HG03565 (cell line): ENCODE data around the gene EYS.
A peak's percentile ranks its signal among the peaks of the same experiment; 100 is the strongest.

Experiments used
- ATAC-seq: cut with Tn5 transposase; IDR thresholded peaks from one replicate; pipeline ENCODE4 v1.9.1; 2021; ENCODE audit warnings: mild to moderate bottlenecking, moderate library complexity; ENCODE audit not compliant: unreplicated experiment

The EYS gene

GRCh38 chr6:64680446-64680845 lies 1026.6 kb downstream of the EYS start:
- ATAC-seq = no peak

GRCh38 chr6:64679416-64679815 lies 1027.6 kb downstream of the EYS start:
- no peak for ATAC-seq

DNA sequence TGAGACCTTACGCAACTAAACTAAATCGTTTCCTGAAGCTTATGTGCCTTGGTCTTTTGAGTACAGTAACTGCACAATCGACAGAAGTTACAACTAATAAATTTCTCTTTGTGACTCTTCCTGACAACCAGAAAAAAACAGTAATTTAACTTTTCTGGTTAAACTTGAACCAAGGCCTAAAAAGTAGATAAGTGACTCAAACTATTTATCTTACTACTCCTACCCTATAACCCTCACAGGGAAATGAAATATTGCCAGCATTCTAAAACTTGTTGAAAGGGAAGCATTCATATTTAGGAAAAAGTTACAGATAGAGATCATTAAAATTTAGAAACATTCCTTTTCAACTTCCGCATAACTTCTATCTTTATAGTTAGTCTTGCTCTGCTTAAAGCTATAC lies 1034.4 kb downstream of the EYS start:
- ATAC-seq = no peak

GRCh38 chr6:64672131-64672530 lies 1034.9 kb downstream of the EYS start:
- no peak for ATAC-seq

GRCh38 chr6:64665137-64665536 lies 1041.9 kb downstream of the EYS start:
- ATAC-seq = no peak

DNA sequence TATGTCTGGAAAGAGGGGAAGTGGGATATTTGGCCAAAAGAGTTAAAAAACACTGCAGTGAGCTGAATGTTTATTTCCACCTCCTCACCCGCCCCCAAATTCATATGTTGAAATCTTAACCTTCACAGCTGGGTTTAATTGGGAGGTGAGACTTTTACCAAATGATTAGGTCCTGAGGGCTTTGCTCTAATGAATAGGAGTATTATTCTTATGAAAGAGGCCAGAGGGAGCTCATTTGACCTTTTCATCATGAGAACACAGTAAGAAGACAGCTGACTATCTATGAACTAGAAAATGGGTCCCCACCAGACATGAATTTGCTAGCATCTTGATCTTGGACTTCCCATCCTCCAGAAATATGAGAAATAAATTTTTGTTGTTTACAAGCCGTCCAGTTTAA lies 1042.5 kb downstream of the EYS start:
- ATAC-seq = no peak

- no peak for ATAC-seq
Observed at GRCh38 chr6:64644024-64644423, 1063.0 kb downstream of the EYS start.

DNA sequence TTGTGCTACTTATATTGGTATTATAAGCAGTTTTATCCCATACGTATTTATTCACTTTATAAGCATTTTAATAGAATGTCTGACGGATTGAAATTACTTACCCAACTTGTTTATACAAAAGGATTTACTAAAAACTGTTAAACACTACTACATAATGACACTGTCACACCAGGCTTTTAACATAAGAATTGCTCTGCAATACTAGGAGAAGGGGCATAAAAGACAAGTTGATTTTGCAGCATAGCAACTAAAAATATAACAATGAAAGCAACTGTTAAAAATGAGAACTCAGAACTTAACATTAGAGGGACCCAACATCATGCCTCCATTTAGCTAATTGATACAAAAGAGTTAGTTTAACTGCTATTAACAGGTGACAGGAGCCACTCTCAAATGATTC lies 1076.1 kb downstream of the EYS start:
- no peak for ATAC-seq

DNA sequence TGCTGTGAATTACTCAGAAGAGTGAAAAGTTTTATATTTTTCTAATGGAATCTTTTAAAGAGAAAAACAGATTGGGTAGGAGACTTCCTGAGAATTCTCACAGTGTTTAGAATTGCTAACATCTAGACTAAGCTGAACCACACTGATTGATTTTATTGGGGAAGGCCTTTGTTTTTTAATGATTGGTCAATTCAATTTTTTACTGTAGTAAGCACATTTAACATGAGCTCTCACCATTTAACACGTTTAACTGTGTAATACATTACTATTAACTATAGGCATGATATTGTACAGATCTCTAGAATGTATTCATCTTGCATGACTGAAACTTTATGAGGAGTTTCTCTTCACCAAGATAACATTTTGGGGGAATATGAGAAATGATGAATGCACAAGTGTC lies 1084.1 kb downstream of the EYS start:
- ATAC-seq = no peak

- no peak for ATAC-seq
Observed at GRCh38 chr6:64602993-64603392, 1104.0 kb downstream of the EYS start.

- no peak for ATAC-seq
Observed at GRCh38 chr6:64591676-64592036, 1115.4 kb downstream of the EYS start.

DNA sequence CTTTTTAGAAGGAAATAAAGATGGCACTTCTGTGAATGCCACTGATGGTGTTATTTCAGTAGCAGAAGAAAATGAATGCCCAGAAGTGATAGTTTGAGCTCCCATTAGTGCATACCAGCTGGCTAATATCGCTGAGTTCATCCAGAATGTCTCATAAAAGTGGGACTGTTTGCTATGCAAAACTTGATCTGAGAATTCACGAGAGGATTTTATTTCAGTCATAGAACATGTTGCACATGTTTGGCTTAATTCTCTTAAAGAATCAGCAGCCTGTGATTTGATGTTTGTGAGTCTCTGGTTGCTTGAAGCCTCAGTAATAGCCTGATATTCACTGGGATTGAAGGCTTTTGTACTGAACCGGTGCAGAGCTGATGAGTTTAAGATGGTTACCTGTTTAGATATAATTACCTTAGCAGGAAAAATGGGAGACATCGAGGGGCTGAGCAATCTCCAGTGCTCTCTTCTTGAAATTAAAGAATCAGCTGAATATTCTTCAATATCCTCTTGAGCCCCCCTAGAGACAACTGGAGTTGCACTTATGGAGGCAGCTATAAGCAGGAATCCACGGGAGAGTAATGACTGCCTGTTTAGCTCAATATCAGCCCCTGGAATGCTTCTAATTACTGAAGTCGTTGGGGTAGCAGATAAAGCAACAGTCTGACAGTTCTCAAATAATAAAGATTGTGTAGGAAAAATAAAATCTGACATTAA lies 1115.9 kb downstream of the EYS start:
- no peak for ATAC-seq

- ATAC-seq = no peak
Observed at GRCh38 chr6:64589961-64590360, 1117.1 kb downstream of the EYS start.

DNA sequence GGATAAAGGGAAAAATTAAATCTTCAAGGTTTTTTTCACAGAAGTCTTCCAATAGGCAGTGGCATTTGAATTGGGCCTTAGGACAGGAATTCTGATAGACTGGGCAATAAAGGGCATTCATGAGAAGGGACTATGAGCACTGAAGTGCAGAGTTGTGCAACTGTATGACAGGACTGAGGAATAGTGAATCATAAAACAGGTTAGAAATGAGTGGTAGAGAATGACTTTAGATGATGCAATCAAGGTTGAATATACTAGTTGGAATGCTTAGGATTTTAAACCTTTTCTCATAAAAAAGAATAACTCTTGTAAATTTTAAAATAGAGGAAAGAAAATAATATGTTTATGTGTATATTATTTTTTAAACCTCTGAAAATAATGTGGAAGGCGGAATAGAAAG lies 1126.7 kb downstream of the EYS start:
- no peak for ATAC-seq

DNA sequence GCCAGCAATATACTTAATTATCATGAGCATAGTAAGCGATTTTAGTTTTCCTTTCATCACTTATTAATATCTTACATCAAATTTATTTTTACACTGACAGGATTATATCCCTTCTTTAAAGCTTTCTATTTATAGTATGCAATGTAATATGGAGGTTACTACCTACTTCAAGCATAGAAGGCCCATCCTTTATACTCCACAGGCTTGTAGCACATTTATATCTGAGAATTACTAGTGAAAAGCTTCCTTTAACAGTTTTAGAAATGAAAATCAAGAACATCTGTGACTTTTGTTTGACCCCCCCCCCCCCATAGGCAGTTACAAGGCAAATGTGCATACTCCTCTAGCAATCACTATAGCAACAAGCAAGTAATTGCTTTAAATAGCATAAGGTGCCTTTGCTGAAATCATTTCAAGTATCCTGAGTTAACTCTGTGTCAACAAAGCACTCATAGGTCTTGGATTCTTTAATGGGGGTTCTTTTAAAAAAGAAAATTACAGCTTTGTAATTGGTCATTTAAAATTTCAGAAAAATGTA lies 1153.7 kb downstream of the EYS start:
- ATAC-seq = no peak

DNA sequence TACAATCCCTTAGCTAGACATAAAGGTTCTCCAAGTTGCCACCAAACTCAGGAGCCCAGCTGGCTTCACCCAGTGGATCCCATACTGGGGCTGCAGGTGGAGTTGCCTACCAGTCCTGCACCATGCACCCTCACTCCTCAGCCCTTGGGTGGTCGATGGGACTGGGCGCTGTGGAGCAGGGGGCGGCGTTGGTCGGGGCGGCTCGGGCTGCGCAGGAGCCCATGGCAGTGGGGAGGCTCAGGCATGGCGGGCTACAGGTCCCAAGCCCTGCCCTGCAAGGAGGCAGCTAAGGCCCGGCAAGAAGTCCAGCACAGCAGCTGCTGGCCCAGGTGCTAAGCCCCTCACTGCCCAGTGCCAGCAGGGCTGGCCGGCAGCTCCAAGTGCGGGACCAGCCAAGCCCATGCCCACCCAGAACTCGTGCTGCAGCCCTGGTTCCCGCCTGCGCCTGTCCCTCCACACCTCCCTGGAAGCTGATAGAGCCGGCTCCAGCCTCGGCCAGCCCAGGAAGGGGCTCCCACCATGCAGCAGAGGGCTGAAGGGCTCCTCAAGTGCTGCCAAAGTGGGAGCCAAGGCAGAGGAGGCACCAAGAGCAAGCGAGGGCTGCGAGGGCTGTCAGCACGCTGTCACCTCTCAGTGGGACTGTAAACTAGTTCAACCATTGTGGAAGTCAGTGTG lies 1159.3 kb downstream of the EYS start:
- no peak for ATAC-seq

DNA sequence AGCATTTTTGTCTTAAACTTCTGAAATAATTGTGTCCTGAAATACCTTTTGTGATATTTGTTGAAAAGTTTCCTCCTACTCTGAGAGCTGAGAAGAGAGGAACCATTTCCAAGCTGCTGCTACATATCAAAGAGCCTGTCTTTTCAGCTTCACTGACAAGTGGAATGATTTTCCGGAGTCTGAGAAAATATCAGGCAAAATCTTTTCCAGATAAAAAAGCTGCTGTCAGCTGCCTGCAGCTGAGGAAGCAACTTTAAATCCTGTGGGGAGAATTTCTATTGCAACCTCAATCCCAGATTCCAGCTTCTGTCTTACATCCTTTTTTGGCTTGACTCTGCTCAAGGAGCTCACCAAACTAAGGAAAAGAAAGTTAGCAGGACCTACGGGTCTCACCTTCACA lies 1167.1 kb downstream of the EYS start:
- ATAC-seq = no peak

GRCh38 chr6:64538722-64539121 lies 1168.3 kb downstream of the EYS start:
- ATAC-seq = no peak

- no peak for ATAC-seq
Observed at GRCh38 chr6:64527899-64528298, 1179.1 kb downstream of the EYS start.

DNA sequence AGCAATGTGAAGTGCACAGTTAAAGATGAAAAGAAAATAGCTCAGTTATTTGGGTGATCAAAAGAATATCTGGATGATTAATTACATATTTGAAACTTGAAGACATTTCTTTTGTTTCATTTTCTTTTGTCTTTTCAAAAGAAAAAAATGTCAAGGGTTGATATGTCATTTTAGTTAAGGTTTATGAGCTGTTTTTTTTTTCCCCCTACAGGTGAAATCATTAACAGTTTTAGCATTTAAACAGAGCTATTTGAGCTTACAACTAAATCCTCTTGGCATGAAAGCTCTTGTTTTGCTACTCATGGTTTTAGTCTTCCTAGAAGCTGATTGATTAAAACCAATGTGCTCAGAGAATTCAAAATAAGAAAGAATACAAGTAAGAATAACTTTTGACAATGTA lies 1184.2 kb downstream of the EYS start:
- ATAC-seq = no peak

- ATAC-seq = peak; percentile 91
Observed at GRCh38 chr6:64520050-64520449, 1187.0 kb downstream of the EYS start.

- no peak for ATAC-seq
Observed at GRCh38 chr6:64516393-64516792, 1190.6 kb downstream of the EYS start.

GRCh38 chr6:64507661-64508060 lies 1199.4 kb downstream of the EYS start:
- ATAC-seq = no peak
